ENCODE data around the gene TMEM225B.

DNA sequence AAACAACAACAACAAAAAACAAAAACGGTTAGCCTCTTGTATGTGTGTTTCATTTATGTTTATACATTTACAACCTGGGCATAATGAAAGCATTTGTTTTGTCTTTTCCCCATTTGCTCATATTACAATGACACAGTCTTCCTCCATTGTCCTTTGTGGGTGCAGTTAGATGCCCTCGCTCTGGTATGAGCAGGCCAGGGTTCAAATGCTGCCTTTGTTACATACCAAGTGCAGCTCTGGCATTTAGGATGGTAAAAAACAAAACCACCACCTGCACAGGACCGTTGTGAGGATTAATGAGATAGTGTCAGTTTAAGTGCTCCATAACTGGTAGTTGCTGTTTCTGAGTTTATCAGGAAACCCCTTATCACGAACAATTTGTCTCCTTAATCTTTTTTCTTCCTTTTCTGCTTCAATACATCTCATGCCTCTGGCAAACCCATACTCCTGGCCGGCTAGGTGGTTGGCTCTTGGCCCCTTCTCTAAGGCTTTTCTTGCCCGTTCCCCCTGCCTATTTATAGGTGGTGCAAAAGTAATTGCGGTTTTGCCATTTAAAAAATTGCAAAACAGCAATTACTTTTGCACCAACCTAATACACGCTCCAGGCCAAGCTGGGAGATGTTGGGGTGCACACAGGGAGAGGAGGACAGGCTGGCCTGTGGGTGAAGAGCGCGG lies 18.6 kb upstream of the TMEM225B start:
- TF ChIP-seq, protein P1, sequence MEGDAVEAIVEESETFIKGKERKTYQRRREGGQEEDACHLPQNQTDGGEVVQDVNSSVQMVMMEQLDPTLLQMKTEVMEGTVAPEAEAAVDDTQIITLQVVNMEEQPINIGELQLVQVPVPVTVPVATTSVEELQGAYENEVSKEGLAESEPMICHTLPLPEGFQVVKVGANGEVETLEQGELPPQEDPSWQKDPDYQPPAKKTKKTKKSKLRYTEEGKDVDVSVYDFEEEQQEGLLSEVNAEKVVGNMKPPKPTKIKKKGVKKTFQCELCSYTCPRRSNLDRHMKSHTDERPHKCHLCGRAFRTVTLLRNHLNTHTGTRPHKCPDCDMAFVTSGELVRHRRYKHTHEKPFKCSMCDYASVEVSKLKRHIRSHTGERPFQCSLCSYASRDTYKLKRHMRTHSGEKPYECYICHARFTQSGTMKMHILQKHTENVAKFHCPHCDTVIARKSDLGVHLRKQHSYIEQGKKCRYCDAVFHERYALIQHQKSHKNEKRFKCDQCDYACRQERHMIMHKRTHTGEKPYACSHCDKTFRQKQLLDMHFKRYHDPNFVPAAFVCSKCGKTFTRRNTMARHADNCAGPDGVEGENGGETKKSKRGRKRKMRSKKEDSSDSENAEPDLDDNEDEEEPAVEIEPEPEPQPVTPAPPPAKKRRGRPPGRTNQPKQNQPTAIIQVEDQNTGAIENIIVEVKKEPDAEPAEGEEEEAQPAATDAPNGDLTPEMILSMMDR (IDR thresholded peaks at IDR 0.05), result no peak
- TF ChIP-seq POLR2A (IDR thresholded peaks at IDR 0.05), result no peak

Measured in uterus (tissue), 2 donors.